Kidney tubule cell (primary cell): ENCODE measurements around the gene ATP11A.
A peak's percentile ranks its signal among the peaks of the same experiment; 100 is the strongest.

Source experiments
- DNase-seq: peaks from one replicate; pipeline ENCODE4 v3.0.0-alpha.2; 2018; ENCODE audit warnings: low spot score

ATP11A gene

GRCh38 chr13:112894673-112895481 lies 205.0 kb downstream of the ATP11A start:
- DNase-seq: peak; percentile 17

- DNase-seq: no peak
Observed at GRCh38 chr13:112895521-112896465, 206.0 kb downstream of the ATP11A start.

- DNase-seq: peak; percentile 9
Observed at GRCh38 chr13:112896736-112897602, 207.1 kb downstream of the ATP11A start.

DNA sequence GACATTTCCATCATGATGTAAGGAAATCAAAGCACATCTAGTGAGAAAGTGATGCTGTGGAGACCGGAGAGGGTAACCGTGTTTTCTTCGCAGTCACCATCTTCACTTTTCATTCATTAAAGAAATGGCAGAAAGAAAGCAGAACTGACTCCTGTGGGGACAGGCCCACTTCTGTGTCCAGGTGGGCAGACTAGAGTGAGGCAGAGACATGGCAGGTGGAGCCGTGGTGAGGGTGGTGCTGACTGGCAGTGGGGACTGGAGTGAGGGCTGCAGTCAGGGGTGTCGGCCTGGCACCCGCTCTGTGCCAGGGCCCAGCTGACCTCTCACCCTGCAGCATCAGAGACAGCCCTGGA lies 207.7 kb downstream of the ATP11A start:
- no peak for DNase-seq

GRCh38 chr13:112897956-112898620 lies 208.2 kb downstream of the ATP11A start:
- no peak for DNase-seq

- no peak for DNase-seq
Observed at GRCh38 chr13:112898621-112899280, 208.9 kb downstream of the ATP11A start.

GRCh38 chr13:112899281-112900225 lies 209.7 kb downstream of the ATP11A start:
- no peak for DNase-seq

DNA sequence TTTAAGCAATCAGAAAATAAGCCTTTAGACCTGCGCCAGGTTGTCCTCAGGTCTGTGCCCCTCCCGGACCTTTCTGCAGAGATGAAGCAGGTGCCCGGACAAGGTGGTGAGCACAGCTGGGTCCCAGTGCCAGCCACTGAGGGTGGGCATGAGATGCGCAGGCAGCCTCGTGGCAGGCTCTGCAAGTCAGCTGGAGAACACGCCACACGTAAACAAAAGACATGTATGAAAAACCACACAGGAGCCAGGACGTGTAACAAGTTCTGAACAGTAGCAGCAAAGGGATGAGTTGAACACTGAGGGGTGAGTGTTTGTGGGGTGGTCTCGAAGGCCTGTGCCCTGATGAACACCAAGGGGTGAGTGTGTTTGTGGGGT lies 210.4 kb downstream of the ATP11A start:
- DNase-seq: no peak

- no peak for DNase-seq
Observed at GRCh38 chr13:112900691-112901091, 210.9 kb downstream of the ATP11A start.

DNA sequence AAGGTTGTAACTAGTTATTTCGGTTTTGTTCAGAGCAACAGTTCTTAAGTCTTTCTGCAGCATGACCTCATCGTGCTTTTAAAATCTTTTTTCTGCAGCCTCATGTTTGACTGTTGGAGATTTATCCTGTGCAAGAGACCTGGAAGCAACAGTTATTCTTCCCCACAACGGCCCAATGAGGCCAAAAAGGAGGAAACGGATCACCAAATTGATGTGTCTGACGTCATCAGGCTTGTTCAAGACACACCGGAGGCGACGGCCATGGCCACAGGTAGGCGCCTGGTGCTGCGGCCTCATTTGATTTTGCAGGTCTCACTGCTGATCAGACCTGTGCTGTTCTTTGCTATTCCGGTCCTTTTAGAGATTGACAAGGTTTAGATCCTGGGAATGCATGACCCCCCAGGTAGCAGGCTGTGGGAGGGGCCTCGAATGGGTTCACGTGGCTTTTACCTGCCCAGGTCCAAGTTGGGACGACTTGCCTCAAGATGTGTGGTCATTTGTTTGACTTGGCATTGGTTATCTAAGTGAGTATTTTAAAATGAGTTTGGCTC lies 212.3 kb downstream of the ATP11A start:
- peak; percentile 33 for DNase-seq

GRCh38 chr13:112902669-112903068 lies 212.8 kb downstream of the ATP11A start:
- DNase-seq: no peak

GRCh38 chr13:112903071-112903577 lies 213.3 kb downstream of the ATP11A start:
- no peak for DNase-seq

- DNase-seq: no peak
Observed at GRCh38 chr13:112903606-112904195, 213.9 kb downstream of the ATP11A start.

GRCh38 chr13:112904436-112904960 lies 214.7 kb downstream of the ATP11A start:
- no peak for DNase-seq

DNA sequence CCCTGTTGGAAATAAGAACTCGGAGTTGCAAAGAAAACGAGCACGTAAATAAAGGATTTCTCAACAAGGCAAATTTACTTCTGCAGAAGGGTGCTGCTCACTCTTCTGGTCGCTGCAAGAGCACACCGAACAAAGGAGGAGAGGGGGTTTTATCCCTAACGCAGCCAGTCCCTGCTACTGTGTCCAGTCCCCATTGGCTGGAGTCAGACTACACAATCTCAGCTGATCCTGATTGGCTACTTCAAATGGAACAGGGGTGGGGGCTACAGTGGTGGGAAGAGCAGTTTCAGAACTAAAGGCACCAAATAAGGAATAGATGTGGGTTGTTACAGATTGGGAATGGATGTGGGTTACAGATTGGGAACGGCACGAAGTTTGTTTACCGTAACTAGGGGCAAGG lies 215.2 kb downstream of the ATP11A start:
- no peak for DNase-seq

DNA sequence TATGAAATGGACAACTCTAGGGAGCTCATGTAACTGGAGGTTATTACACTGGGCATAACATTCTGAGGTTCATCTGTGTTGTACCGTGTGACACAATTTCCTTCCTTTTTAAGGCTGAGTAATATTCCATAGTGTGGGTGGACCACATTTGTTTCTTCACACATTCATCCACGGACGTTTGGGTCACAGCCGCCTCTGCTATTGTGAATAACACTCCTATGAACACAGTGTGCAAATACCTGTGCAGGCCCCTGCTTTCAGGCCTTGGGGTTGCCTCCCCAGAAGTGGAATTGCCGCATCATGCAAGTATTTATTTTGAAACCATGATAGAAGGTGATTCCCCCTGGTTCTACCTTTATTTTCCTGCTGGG lies 215.8 kb downstream of the ATP11A start:
- DNase-seq: no peak

GRCh38 chr13:112905990-112906641 lies 216.3 kb downstream of the ATP11A start:
- DNase-seq: peak; percentile 54

GRCh38 chr13:112907286-112907685 lies 217.4 kb downstream of the ATP11A start:
- DNase-seq: no peak
